Mesenchymal stem cell (in vitro differentiated cells and primary cell): ENCODE data around the gene SLC25A26.

Experiments used
- DNase-seq: peaks from one replicate; pipeline ENCODE4 v3.0.0-alpha.2; 2013
- H2AFZ ChIP-seq: one replicate; pipeline ENCODE4 v1.6.1; 2013; ENCODE audit warnings: low read depth, mild to moderate bottlenecking, control low read depth, inconsistent platforms, low read length, moderate library complexity
- H2AK5ac ChIP-seq: 2 replicates; pipeline ENCODE4 v1.6.1; 2013; ENCODE audit warnings: low read length, moderate library complexity, mild to moderate bottlenecking, inconsistent platforms; ENCODE audit not compliant: severe bottlenecking
- H2BK120ac ChIP-seq: one replicate; pipeline ENCODE4 v1.6.1; 2013; ENCODE audit warnings: low read depth, mild to moderate bottlenecking, inconsistent platforms, low read length, moderate library complexity
- H2BK12ac ChIP-seq, 2 experiments: one replicate each; pipeline ENCODE4 v1.6.1; 2013; ENCODE audit warnings: inconsistent platforms in 2 of 2, low read length in 2 of 2, mild to moderate bottlenecking in 2 of 2, moderate library complexity in 2 of 2, control low read depth in 1 of 2
- H2BK15ac ChIP-seq: one replicate; pipeline ENCODE4 v1.6.1; 2013; ENCODE audit warnings: mild to moderate bottlenecking, low read depth, inconsistent platforms; ENCODE audit not compliant: poor library complexity, severe bottlenecking
- H2BK5ac ChIP-seq: 2 replicates; pipeline ENCODE4 v1.6.1; 2013; ENCODE audit warnings: low read depth, mild to moderate bottlenecking, low read length, control low read depth, inconsistent platforms; ENCODE audit not compliant: poor library complexity, severe bottlenecking
- H3K14ac ChIP-seq, 2 experiments: one replicate each; pipeline ENCODE4 v1.6.1; 2013; ENCODE audit warnings: inconsistent platforms in 2 of 2, low read length in 2 of 2, control low read depth in 1 of 2, mild to moderate bottlenecking in 1 of 2, moderate library complexity in 1 of 2
- H3K18ac ChIP-seq, 2 experiments: one replicate each; pipeline ENCODE4 v1.6.1; 2013; ENCODE audit warnings: inconsistent platforms in 2 of 2, low read length in 2 of 2, control low read depth in 1 of 2, low read depth in 1 of 2, mild to moderate bottlenecking in 1 of 2
- H3K23ac ChIP-seq, 2 experiments: one replicate each; pipeline ENCODE4 v1.6.1; 2013; ENCODE audit warnings: inconsistent platforms in 2 of 2, low read length in 2 of 2, mild to moderate bottlenecking in 2 of 2, moderate library complexity in 2 of 2, control low read depth in 1 of 2
- H3K27ac ChIP-seq: 2 replicates; pipeline ENCODE4 v1.5.1; 2013; ENCODE audit warnings: mild to moderate bottlenecking, moderate library complexity, low read length, control low read depth, inconsistent platforms; ENCODE audit not compliant: poor library complexity, severe bottlenecking
- H3K27me3 ChIP-seq, 2 experiments: 2 replicates each; pipeline versions ENCODE4 v1.6.1 to v1.7.0; 2013; ENCODE audit warnings: low read length in 2 of 2, mild to moderate bottlenecking in 2 of 2, moderate library complexity in 2 of 2, control low read depth in 1 of 2, inconsistent platforms in 1 of 2; ENCODE audit not compliant: control insufficient read depth in 1 of 2, insufficient read depth in 1 of 2
- H3K36me3 ChIP-seq, 2 experiments: 2 replicates each; pipeline versions ENCODE4 v1.6.1 to v1.7.0; 2013; ENCODE audit warnings: low read length in 2 of 2, control low read depth in 1 of 2, inconsistent platforms in 1 of 2, low read depth in 1 of 2, mild to moderate bottlenecking in 1 of 2; ENCODE audit not compliant: insufficient read depth in 2 of 2, control insufficient read depth in 1 of 2
- H3K4ac ChIP-seq, 2 experiments: one replicate each; pipeline ENCODE4 v1.6.1; 2013; ENCODE audit warnings: inconsistent platforms in 2 of 2, low read length in 2 of 2, mild to moderate bottlenecking in 2 of 2, moderate library complexity in 2 of 2, control low read depth in 1 of 2, low read depth in 1 of 2
- H3K4me1 ChIP-seq: 2 replicates; pipeline ENCODE4 v1.6.1; 2013; ENCODE audit warnings: low read depth, low read length, control low read depth; ENCODE audit not compliant: control insufficient read depth, insufficient read depth
- H3K4me2 ChIP-seq: 2 replicates; pipeline ENCODE4 v1.6.1; 2013; ENCODE audit warnings: low read length, mild to moderate bottlenecking, inconsistent platforms; ENCODE audit not compliant: poor library complexity, severe bottlenecking
- H3K4me3 ChIP-seq, 2 experiments: 2 replicates each; pipeline versions ENCODE4 v1.5.1 to v1.7.0; 2013; ENCODE audit warnings: low read length in 2 of 2, mild to moderate bottlenecking in 2 of 2, control low read depth in 1 of 2, low read depth in 1 of 2; ENCODE audit not compliant: insufficient read depth in 1 of 2
- H3K79me1 ChIP-seq: replicated peaks from 2 replicates; pipeline ENCODE4 v1.6.1; 2013; ENCODE audit warnings: mild to moderate bottlenecking, control low read depth, low read length, inconsistent platforms; ENCODE audit not compliant: poor library complexity, severe bottlenecking
- H3K9ac ChIP-seq: 2 replicates; pipeline ENCODE4 v1.7.0; 2013; ENCODE audit warnings: mild to moderate bottlenecking, low read length, moderate library complexity
- H3K9me3 ChIP-seq: 2 replicates; pipeline ENCODE4 v1.7.0; 2013; ENCODE audit warnings: mild to moderate bottlenecking, low read length; ENCODE audit not compliant: control insufficient read depth
- H4K8ac ChIP-seq: one replicate; pipeline ENCODE4 v1.6.1; 2013; ENCODE audit warnings: inconsistent platforms, mild to moderate bottlenecking, low read length, moderate library complexity
- H4K91ac ChIP-seq: one replicate; pipeline ENCODE4 v1.6.1; 2013; ENCODE audit warnings: mild to moderate bottlenecking, low read length, inconsistent platforms
- WGBS: methylation state at CpG from one replicate; pipeline ENCODE4 v1.1.7; 2013; ENCODE audit warnings: mixed read lengths; 5-methylcytosine and 5-hydroxymethylcytosine counted together

Gene SLC25A26

GRCh38 chr3:66409771-66410754, 189.3 kb downstream of the SLC25A26 start:
- H3K27ac ChIP-seq, result no peak overlapping the region
- H3K4me1 ChIP-seq, result peaks cover 43% of the 10 kb centered on the region
- WGBS, result 94% methylated on average over 23 of the region's 24 CpGs

GRCh38 chr3:66410976-66411375, 190.2 kb downstream of the SLC25A26 start:
- Histone ChIP-seq H3K4me2 (no peak overlapping the region), H4K91ac (no peak overlapping the region), H3K18ac (no peak overlapping the region), H4K8ac (no peak overlapping the region), H2AFZ (no peak overlapping the region), H3K9ac (no peak overlapping the region), H2AK5ac (no peak overlapping the region), H3K27me3 (no peaks in the 10 kb centered on the region), H3K14ac (no peak overlapping the region), H3K4me3 (no peak overlapping the region), H2BK120ac (no peak overlapping the region), H2BK5ac (no peak overlapping the region), H3K4ac (no peak overlapping the region), H3K36me3 (peaks cover 37 to 66% of the 10 kb centered on the region in 2 experiments), H3K23ac (no peak overlapping the region), H3K79me1 (peaks cover 60% of the 10 kb centered on the region), H2BK15ac (peak overlapping the region; percentile 54), H2BK12ac (no peak overlapping the region), H3K4me1 (peaks cover 37% of the 10 kb centered on the region), H3K27ac (no peak overlapping the region), H3K9me3 (no peaks in the 10 kb centered on the region)
- WGBS, result 98% methylated on average over 7 of the region's 7 CpGs
- no peak for DNase-seq

More at GRCh38 chr3:66409771-66410754, 189.3 kb downstream of the SLC25A26 start:
- Histone ChIP-seq H3K4ac (no peak overlapping the region), H3K23ac (no peak overlapping the region), H3K18ac (peak overlapping the region; percentile 13 to 34), H2BK5ac (no peak overlapping the region), H3K9me3 (no peaks in the 10 kb centered on the region), H3K14ac (no peak overlapping the region), H2AK5ac (peak overlapping the region; percentile 15), H3K27me3 (no peaks in the 10 kb centered on the region), H4K91ac (no peak overlapping the region), H3K4me3 (no peak overlapping the region), H2BK120ac (no peak overlapping the region), H3K79me1 (peaks cover 58% of the 10 kb centered on the region), H3K36me3 (peaks cover 32 to 72% of the 10 kb centered on the region in 2 experiments), H2BK12ac (no peak overlapping the region), H4K8ac (no peak overlapping the region), H2BK15ac (peak overlapping the region; percentile 12), H3K9ac (no peak overlapping the region), H3K4me2 (no peak overlapping the region), H2AFZ (no peak overlapping the region)
- DNase-seq, result no peak

GRCh38 chr3:66411474-66411873, 190.7 kb downstream of the SLC25A26 start:
- no peak overlapping the region for H2BK15ac ChIP-seq
- no peak overlapping the region for H3K27ac ChIP-seq
- peaks cover 60% of the 10 kb centered on the region for H3K79me1 ChIP-seq
- H3K4ac ChIP-seq, result no peak overlapping the region
- no peak overlapping the region for H2BK5ac ChIP-seq
- H3K9me3 ChIP-seq, result no peaks in the 10 kb centered on the region
- H3K4me2 ChIP-seq, result no peak overlapping the region
- 73% methylated on average over 8 of the region's 8 CpGs for WGBS
- peaks cover 34% of the 10 kb centered on the region for H3K4me1 ChIP-seq
- H3K4me3 ChIP-seq, result no peak overlapping the region
- H3K27me3 ChIP-seq, result no peaks in the 10 kb centered on the region
- H3K9ac ChIP-seq, result no peak overlapping the region
- H3K18ac ChIP-seq, result no peak overlapping the region
- H3K36me3 ChIP-seq, result peaks cover 41 to 61% of the 10 kb centered on the region in 2 experiments
- H2AK5ac ChIP-seq, result no peak overlapping the region
- H4K8ac ChIP-seq, result no peak overlapping the region
- no peak overlapping the region for H3K14ac ChIP-seq
- DNase-seq, result no peak
- no peak overlapping the region for H2BK120ac ChIP-seq
- no peak overlapping the region for H4K91ac ChIP-seq
- no peak overlapping the region for H2AFZ ChIP-seq
- no peak overlapping the region for H2BK12ac ChIP-seq
- no peak overlapping the region for H3K23ac ChIP-seq
